GM19455 (cell line): ENCODE data around the gene AGXT2.
"Not testable (repeated sequence)": the region's sequence is repeated elsewhere in the genome, so short reads cannot be mapped to it uniquely, and the experiment has no call there.

Experiments used
- ATAC-seq: cut with Tn5 transposase; IDR thresholded peaks from one replicate; pipeline ENCODE4 v1.9.1; 2021; ENCODE audit not compliant: unreplicated experiment

The AGXT2 gene

GRCh38 chr5:35052838-35053237 is 5.1 kb upstream of the AGXT2 start:
- no peak for ATAC-seq

- ATAC-seq: no peak
These were observed 2.9 kb upstream of the AGXT2 start for GRCh38 chr5:35050541-35051126.

DNA sequence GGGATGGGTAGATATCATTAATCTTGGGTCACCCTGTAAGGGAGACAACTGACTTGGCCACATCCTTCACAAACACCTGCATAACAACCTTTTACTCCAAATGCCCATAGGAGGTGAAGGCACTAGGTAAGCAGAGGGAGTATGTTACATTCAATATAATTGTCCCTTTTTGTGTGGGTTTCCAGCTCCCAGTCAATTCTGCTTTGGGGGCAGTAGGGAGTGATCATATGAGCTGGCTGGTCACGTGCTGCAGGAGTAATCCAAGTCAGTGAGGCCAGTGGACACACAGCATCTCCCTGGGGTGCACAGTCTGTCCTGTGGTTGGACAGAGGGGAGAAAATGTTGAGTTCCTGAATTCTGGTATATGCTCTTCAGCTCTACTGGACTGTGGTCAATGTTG is 1.2 kb upstream of the AGXT2 start:
- no peak for ATAC-seq

- no peak for ATAC-seq
These were observed 975 bp downstream of the AGXT2 start for GRCh38 chr5:35046774-35047173.

GRCh38 chr5:35045280-35045679 is 2.5 kb downstream of the AGXT2 start:
- ATAC-seq: no peak

DNA sequence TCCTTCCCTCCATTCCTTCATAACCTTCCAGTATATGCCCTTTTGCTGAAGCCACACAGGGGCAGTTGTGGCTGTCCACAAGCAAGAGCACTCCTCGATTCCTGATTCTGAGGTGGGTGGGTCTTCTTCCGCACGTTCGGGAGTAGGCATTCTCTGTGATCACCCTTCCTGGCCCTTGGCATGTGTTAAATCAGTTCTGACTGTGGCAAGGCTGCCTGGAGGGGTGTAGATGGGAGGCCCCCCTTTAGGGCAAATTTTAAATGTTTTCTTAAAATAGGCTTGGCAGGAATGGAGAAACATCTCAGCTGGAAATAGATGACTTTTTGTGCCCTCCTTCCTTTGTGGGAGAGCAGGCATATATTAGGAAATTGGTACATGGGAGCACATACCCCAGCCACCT is 3.1 kb downstream of the AGXT2 start:
- no peak for ATAC-seq

GRCh38 chr5:35042781-35043180 is 5.0 kb downstream of the AGXT2 start:
- ATAC-seq: no peak

- no peak for ATAC-seq
These were observed 6.5 kb downstream of the AGXT2 start for GRCh38 chr5:35041261-35041660.

DNA sequence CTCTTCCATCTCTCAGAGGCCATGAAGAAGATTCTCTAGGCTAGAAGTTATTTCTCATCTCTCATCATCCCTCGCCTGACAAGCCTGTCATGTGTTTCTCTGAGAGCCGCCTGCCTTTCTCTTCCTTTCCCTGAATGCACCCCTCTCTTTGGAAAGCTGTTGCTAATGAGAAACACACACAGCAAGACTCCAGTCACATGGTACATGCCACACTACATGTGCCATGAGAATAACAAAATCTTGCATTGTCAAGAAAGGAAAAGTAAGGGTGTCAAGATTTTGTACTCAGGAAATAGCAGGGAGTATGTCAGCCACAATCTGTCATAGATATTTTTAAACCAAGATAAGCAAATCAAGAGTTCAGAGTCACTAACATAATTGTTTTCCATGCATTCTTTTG is 8.9 kb downstream of the AGXT2 start:
- ATAC-seq: no peak

- no peak for ATAC-seq
These were observed 11.2 kb downstream of the AGXT2 start for GRCh38 chr5:35036536-35036935.

- not testable (repeated sequence) for ATAC-seq
These were observed 11.8 kb downstream of the AGXT2 start for GRCh38 chr5:35035929-35036328.

DNA sequence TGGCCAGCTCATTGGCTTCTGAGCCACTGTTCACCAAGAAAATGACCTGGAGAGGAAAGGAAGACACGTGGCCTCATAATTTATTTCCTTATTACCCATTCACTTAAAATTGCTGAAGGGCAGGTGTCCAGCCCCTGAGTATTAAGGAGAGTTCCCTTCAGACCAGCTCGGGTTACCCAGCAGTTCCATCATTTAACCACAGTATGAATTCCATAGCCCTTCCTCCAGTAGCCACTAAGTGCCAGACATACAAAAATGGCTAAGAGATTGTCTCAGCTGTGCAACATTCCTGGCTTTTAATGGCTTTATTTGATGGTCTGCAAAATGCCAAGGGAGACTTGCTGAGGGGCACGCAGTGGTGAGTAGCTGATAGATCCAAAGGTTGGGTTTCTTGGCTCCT is 12.5 kb downstream of the AGXT2 start:
- ATAC-seq: no peak

GRCh38 chr5:35032356-35032755 is 15.4 kb downstream of the AGXT2 start:
- ATAC-seq: no peak

GRCh38 chr5:35031276-35031675 is 16.5 kb downstream of the AGXT2 start:
- ATAC-seq: no peak

DNA sequence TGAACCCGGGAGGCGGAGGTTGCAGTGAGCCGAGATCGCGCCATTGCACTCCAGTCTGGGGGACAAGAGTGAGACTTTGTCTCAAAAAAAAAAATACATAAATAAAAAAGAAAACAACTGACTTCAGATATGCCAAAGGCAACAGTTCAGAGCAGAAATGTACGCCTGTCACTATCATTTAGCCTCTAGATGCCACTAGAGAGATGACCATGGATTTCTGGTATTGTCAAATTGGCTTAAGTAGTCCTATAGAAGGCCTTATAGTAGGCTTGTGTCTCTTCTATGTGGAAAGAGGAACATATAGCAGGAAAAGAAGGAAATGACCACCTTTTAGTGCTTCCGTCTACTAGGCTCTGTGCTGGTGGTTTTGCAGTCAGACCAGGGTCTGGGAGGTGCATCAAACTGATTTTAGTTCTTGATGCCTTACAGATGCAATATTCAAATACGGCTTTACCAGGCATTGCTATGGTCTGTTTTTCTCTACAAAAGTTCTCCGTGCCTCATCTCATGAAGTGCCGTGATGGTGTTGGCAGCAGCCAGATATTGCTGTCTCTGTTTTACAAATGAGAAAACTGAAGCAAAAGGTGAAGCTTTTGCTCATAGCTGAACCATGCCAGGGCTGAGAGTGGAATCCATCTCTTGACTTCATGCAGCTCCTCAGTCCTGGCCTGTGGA is 17.2 kb downstream of the AGXT2 start:
- no peak for ATAC-seq

- ATAC-seq: no peak
These were observed 18.4 kb downstream of the AGXT2 start for GRCh38 chr5:35029333-35029732.

- no peak for ATAC-seq
These were observed 20.8 kb downstream of the AGXT2 start for GRCh38 chr5:35026941-35027340.

DNA sequence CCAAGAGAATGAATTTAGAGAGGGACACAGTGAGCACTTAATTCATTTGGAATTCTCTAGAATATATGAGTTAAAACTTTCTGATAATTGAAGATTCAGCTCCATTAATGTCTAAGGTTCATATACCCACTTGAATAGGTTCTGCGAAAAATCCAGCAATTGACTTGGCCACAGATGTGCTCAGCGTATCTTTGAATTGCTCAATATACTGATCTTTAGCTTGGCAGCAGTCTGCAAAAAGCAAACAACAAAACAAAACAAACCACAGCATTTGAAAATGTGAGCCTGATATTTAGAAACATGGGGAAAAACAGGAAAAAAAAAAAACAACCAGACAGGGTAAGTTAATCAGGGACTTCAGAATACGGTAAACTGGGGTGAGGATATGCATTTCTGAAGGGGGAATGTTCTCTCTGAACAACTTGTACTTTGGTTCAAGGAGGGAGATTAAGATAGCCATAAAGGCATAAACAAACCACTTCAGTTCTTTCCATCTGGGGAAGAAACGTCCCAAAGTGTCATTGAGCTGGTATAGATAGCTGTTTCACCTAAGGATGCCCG is 21.4 kb downstream of the AGXT2 start:
- ATAC-seq: no peak

- ATAC-seq: no peak
These were observed 22.7 kb downstream of the AGXT2 start for GRCh38 chr5:35024911-35025510.

GRCh38 chr5:35023391-35024178 is 24.2 kb downstream of the AGXT2 start:
- ATAC-seq: no peak
